Measurements from ENCODE around the gene STT3B.

The STT3B gene

DNA sequence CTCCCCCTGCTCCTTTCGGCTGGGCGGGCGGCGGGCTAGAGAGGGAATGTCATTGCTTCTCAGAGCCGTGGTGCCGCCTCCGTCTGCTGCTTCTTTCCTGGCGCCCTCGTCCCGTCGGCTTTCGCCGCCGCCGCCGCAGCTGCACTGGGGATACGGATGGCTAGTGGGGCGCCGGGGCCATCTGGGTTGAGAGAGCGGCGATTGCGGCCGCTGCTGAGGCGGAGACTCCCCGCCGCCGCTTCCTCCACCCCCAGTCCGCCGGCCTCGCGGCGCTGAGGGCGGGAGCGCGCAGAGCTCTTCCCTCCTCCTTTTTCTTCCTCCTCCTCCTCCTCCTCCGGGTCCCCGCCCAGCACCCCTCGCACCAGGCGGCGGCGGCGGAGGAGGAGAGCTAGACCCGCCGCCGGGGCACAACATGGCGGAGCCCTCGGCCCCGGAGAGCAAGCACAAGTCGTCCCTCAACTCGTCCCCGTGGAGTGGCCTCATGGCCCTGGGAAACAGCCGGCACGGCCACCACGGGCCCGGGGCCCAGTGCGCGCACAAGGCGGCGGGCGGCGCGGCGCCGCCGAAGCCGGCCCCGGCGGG is at the start of gene STT3B:
TSS of gene STT3B (plus strand) at position 339 of the 582 bp plus-strand sequence. CDS start at position 413, 74 bp downstream.
- peaks cover 12% of the 10 kb centered on the region for H3K36me3 ChIP-seq (ENCODE audit: insufficient read depth, low read length)
- H3K9ac ChIP-seq (ENCODE audit: insufficient read length), result peak within 1 kb of the TSS; percentile 90
- peak within 1 kb of the TSS; percentile 84 for H3K4me3 ChIP-seq
- H3K27ac ChIP-seq, result peak within 1 kb of the TSS; percentile 96
- DNase-seq (ENCODE audit: low read depth, low spot score), result no peak
- TF ChIP-seq POLR2AphosphoS5 (IDR thresholded peaks at IDR 0.05; ENCODE audit: borderline replicate concordance, low read depth, low read length) (peak; percentile 81), FOXP2 (optimal IDR thresholded peaks at IDR 0.05; ENCODE audit: control extremely low read depth, extremely low read length, insufficient read depth) (no peak)
- no peaks in the 10 kb centered on the region for H3K9me3 ChIP-seq (ENCODE audit: low read depth, low read length)

DNA sequence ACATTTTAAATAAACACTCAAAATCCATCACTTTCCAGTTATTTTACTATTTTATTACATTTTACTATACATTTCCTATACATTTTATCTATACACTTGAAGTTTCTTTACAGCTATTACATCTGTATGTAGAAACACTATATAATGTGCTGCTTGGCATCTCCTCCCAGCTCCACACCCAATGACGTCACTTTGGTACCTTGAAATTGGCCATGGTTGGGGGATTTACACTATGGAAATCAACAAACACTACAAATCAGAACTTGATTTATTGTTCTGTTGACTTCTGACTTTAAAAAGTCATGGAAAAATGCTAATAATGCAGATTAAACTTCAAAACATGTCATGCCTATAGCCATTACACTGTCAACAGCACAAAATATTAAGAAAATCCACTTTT is 48.9 kb upstream of the STT3B start:
- H3K36me3 ChIP-seq (ENCODE audit: insufficient read depth, low read length), result no peaks in the 10 kb centered on the region
- H3K27ac ChIP-seq, result no peak overlapping the region
- TF ChIP-seq POLR2AphosphoS5 (IDR thresholded peaks at IDR 0.05; ENCODE audit: borderline replicate concordance, low read depth, low read length) (no peak), FOXP2 (optimal IDR thresholded peaks at IDR 0.05; ENCODE audit: control extremely low read depth, extremely low read length, insufficient read depth) (no peak), EZH2 (IDR thresholded peaks at IDR 0.05) (no peak)
- no peaks in the 10 kb centered on the region for H3K9me3 ChIP-seq (ENCODE audit: low read depth, low read length)
- no peak overlapping the region for H3K4me3 ChIP-seq
- no peak for DNase-seq (ENCODE audit: low read depth, low spot score)
- no peak overlapping the region for H3K9ac ChIP-seq (ENCODE audit: insufficient read length)

GRCh38 chr3:31485196-31485595 is 47.5 kb upstream of the STT3B start:
- TF ChIP-seq FOXP2 (optimal IDR thresholded peaks at IDR 0.05; ENCODE audit: control extremely low read depth, extremely low read length, insufficient read depth) (no peak), POLR2AphosphoS5 (IDR thresholded peaks at IDR 0.05; ENCODE audit: borderline replicate concordance, low read depth, low read length) (no peak), EZH2 (IDR thresholded peaks at IDR 0.05) (no peak)
- no peak overlapping the region for H3K4me3 ChIP-seq
- H3K9ac ChIP-seq (ENCODE audit: insufficient read length), result no peak overlapping the region
- no peak for DNase-seq (ENCODE audit: low read depth, low spot score)
- H3K27ac ChIP-seq, result no peak overlapping the region
- no peaks in the 10 kb centered on the region for H3K36me3 ChIP-seq (ENCODE audit: insufficient read depth, low read length)
- H3K9me3 ChIP-seq (ENCODE audit: low read depth, low read length), result no peaks in the 10 kb centered on the region

DNA sequence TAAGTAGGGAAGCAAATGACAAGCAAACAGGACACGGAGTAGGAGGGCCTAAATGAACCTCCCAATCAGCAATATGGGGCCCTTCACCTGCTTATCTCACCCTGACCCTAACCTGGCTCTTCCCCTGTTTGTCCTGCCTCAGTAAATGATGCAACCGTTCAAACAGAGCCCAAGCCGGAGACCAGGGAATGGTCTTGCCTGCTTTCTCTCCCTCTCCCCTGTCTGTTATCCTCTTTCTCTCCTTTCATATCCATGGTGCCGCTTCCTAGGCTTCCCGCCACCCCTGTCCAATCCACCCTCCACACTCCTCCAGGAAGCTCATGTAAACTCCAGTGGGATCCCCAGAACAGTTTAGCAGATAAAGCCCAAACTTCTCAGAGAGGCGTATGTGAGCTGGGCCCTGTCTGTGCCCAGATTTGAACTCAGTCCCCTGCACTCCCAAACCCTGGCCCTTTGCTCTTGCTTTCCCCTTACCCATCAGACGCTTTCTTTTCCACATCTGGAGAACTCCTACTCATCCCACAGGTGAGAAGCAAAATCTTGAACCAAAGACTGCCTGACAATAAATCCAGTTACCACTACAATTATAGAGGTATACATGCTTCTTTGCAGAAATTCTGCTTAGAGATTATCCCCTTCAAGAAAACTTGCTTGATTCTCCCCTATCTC is 45.7 kb upstream of the STT3B start:
- Histone ChIP-seq H3K27ac (no peak overlapping the region), H3K9ac (ENCODE audit: insufficient read length) (no peak overlapping the region), H3K4me3 (no peak overlapping the region), H3K9me3 (ENCODE audit: low read depth, low read length) (peaks cover 2% of the 10 kb centered on the region; the same call in 1 of the 2 replicates), H3K36me3 (ENCODE audit: insufficient read depth, low read length) (no peaks in the 10 kb centered on the region)
- no peak for TF ChIP-seq POLR2AphosphoS5 (IDR thresholded peaks at IDR 0.05; ENCODE audit: borderline replicate concordance, low read depth, low read length)
- no peak for TF ChIP-seq EZH2 (IDR thresholded peaks at IDR 0.05)
- TF ChIP-seq FOXP2 (optimal IDR thresholded peaks at IDR 0.05; ENCODE audit: control extremely low read depth, extremely low read length, insufficient read depth), result no peak
- no peak for DNase-seq (ENCODE audit: low read depth, low spot score)

DNA sequence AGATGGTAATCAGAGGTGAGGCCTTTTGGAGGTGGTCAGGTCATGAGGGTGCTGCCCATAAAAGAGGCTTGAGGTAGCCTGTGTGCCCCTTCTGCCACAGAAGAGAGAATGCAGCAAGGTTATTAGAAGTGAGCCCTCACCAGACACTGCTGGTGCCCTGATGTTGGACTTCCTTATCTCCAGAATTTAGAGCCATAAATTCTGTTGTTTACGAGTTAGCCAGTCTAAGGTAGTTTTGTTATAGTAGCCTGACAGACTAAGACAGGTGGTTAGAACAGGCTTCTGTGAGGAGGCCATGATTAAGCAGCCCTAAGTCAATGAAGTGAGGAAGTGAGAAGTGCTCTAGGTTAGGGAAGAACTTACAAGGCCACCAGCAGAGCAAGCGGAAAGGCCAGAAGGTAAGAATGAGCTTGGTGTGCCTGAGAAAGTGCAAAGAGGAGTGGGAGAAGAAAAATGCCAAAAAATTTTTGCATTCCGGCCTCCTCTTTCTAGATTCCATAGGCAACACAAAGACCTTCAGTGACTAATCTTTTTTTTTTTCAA is 44.2 kb upstream of the STT3B start:
- Histone ChIP-seq H3K36me3 (ENCODE audit: insufficient read depth, low read length) (no peaks in the 10 kb centered on the region), H3K4me3 (no peak overlapping the region), H3K9me3 (ENCODE audit: low read depth, low read length) (peaks cover 2% of the 10 kb centered on the region; the same call in 1 of the 2 replicates), H3K9ac (ENCODE audit: insufficient read length) (no peak overlapping the region), H3K27ac (no peak overlapping the region)
- TF ChIP-seq EZH2 (IDR thresholded peaks at IDR 0.05) (no peak), FOXP2 (optimal IDR thresholded peaks at IDR 0.05; ENCODE audit: control extremely low read depth, extremely low read length, insufficient read depth) (no peak), POLR2AphosphoS5 (IDR thresholded peaks at IDR 0.05; ENCODE audit: borderline replicate concordance, low read depth, low read length) (no peak)
- DNase-seq (ENCODE audit: low read depth, low spot score), result no peak

GRCh38 chr3:31490502-31490901 is 42.2 kb upstream of the STT3B start:
- H3K27ac ChIP-seq, result no peak overlapping the region
- H3K9ac ChIP-seq (ENCODE audit: insufficient read length), result no peak overlapping the region
- no peak overlapping the region for H3K4me3 ChIP-seq
- no peaks in the 10 kb centered on the region for H3K36me3 ChIP-seq (ENCODE audit: insufficient read depth, low read length)
- TF ChIP-seq EZH2 (IDR thresholded peaks at IDR 0.05) (no peak), FOXP2 (optimal IDR thresholded peaks at IDR 0.05; ENCODE audit: control extremely low read depth, extremely low read length, insufficient read depth) (no peak)
- peaks cover 2% of the 10 kb centered on the region; the same call in 1 of the 2 replicates for H3K9me3 ChIP-seq (ENCODE audit: low read depth, low read length)
- no peak for DNase-seq (ENCODE audit: low read depth, low spot score)

DNA sequence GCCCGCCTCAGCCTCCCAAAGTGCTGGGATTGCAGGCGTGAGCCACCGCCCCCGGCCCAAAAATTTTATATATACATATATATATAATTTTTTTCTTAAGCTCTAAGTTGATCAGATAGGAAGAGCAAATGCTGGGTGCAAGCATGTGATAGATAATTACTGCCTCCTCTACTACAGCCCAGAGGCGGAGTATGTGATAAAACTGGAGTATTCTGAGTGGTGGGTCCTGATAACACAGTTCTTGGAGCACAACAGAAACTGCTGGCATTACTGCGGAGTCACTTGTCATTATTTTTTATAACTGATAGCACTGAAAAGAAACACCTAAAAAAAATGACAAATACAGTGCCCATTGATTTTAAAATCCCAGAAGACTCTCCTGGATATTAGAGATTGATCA is 41.1 kb upstream of the STT3B start:
- TF ChIP-seq EZH2 (IDR thresholded peaks at IDR 0.05) (no peak), FOXP2 (optimal IDR thresholded peaks at IDR 0.05; ENCODE audit: control extremely low read depth, extremely low read length, insufficient read depth) (no peak), POLR2AphosphoS5 (IDR thresholded peaks at IDR 0.05; ENCODE audit: borderline replicate concordance, low read depth, low read length) (no peak)
- no peak for DNase-seq (ENCODE audit: low read depth, low spot score)
- Histone ChIP-seq H3K4me3 (no peak overlapping the region), H3K36me3 (ENCODE audit: insufficient read depth, low read length) (no peaks in the 10 kb centered on the region), H3K9ac (ENCODE audit: insufficient read length) (no peak overlapping the region), H3K27ac (no peak overlapping the region), H3K9me3 (ENCODE audit: low read depth, low read length) (peaks cover 2% of the 10 kb centered on the region; the same call in 1 of the 2 replicates)

DNA sequence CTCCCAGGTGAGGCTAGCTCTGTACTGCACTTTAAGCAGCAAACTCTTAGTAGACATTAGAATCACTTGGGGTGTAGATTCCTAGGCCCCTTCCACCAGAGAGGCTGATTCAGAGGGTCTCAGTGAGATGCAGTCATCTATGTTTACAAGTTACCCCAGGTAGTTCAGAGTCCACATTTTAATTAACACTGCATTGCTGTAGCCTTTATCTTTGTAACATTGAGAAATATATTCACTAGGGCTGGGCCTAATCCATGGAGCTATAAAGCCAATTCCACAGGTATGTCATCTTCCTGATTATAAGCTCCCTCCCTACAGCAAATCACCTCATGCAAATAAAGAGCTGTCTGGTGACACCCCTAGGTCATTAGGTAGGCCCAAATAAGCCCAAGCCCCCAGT is 39.6 kb upstream of the STT3B start:
- Histone ChIP-seq H3K4me3 (no peak overlapping the region), H3K36me3 (ENCODE audit: insufficient read depth, low read length) (no peaks in the 10 kb centered on the region), H3K9ac (ENCODE audit: insufficient read length) (no peak overlapping the region), H3K27ac (no peak overlapping the region), H3K9me3 (ENCODE audit: low read depth, low read length) (peaks cover 2% of the 10 kb centered on the region; the same call in 1 of the 2 replicates)
- TF ChIP-seq POLR2AphosphoS5 (IDR thresholded peaks at IDR 0.05; ENCODE audit: borderline replicate concordance, low read depth, low read length) (no peak), EZH2 (IDR thresholded peaks at IDR 0.05) (no peak), FOXP2 (optimal IDR thresholded peaks at IDR 0.05; ENCODE audit: control extremely low read depth, extremely low read length, insufficient read depth) (no peak)
- DNase-seq (ENCODE audit: low read depth, low spot score), result no peak
